HG03354 (cell line): ENCODE measurements around the gene VWA3A.
"Not testable (repeated sequence)": the region's sequence is repeated elsewhere in the genome, so short reads cannot be mapped to it uniquely, and the experiment has no call there.

Experiments
- ATAC-seq: cut with Tn5 transposase; IDR thresholded peaks from one replicate; pipeline ENCODE4 v1.9.1; 2021; ENCODE audit warnings: mild to moderate bottlenecking; ENCODE audit not compliant: unreplicated experiment, poor library complexity, severe bottlenecking

The VWA3A gene

GRCh38 chr16:22128537-22128936 is 36.2 kb downstream of the VWA3A start:
- not testable (repeated sequence) for ATAC-seq

- ATAC-seq = no peak
Observed at GRCh38 chr16:22130528-22130927, 38.2 kb downstream of the VWA3A start.

GRCh38 chr16:22132801-22133200 is 40.5 kb downstream of the VWA3A start:
- no peak for ATAC-seq

DNA sequence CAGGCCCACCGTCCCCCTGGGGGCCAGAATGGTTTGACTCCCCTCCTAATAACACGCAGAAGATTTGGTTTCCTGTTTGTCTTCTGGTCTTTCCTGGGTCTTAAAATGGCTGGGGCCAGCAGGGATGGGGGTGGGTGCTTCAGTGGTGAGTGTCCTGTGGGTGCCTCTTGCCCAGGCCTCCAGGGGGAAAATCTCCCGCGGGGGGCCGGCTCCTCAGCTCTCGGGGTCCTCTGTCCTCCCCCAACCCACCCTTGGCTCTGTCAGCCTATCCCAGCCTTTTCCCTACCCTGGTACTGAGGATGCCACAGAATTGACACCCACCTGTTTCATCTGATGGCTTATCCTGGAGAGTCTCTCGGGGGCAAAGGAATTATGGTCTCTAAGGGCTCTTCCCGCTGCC is 46.1 kb downstream of the VWA3A start:
- no peak for ATAC-seq

DNA sequence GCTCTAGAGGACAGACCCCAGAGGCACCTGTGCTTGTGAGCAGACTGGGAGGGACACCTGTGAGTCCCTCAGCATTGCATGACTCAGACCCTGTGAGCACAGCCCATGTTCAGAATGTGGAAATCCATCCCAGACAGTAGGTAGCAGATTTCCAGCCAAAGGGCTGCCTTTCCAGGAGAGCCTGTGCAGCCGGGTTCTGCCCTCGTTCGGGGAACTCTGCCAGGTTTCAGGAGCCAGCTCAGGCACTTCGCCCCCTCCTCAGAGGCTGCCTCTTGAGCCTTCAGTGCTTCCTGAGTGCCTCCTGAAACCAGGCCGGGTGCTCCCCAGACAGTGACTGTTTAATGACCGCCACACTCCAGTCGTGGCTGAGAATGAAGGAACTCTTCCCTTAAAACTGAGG is 46.7 kb downstream of the VWA3A start:
- no peak for ATAC-seq

- no peak for ATAC-seq
Observed at GRCh38 chr16:22139732-22140131, 47.4 kb downstream of the VWA3A start.

DNA sequence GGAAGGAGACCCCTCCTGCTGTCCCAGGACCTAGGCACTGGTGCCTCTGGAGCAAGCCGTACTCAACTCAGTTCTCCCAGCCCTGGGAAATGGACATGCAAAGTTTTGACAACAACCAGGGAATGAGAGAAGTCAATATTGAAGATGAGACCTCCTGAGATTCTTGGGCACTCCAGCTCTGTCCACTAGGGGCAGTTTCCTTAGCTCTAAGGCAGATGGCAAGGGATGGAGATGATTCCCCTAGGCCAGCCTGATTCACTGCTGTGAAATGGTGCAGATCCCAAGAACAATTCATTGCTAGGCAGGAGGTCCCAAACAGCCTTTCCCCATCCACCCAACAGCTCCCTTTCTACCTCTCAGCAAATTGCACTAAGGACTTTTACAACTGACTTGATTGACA is 49.4 kb downstream of the VWA3A start:
- ATAC-seq = no peak

GRCh38 chr16:22144520-22144919 is 52.2 kb downstream of the VWA3A start:
- no peak for ATAC-seq

DNA sequence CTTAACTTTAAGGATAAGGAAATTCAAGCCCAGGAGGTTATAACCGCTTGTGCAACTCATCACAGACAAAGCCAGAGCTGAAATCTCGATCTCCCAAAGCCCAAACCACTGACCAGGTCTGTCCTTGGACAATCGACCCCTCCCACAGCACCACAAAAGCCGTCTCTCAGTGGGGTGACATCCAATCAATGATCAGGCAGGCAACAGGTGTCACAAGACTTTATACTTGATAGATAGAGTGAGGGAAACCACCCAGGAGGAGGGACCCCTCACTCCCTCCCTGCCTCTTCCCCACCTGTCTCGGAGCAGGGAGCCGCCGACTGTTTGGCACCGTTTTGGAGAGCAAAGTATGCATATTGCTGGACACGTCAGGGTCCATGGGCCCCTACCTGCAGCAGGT is 55.5 kb downstream of the VWA3A start:
- no peak for ATAC-seq

GRCh38 chr16:22151246-22151998 is 59.1 kb downstream of the VWA3A start:
- no peak for ATAC-seq

GRCh38 chr16:22152316-22152715 is 60.0 kb downstream of the VWA3A start:
- ATAC-seq = no peak

DNA sequence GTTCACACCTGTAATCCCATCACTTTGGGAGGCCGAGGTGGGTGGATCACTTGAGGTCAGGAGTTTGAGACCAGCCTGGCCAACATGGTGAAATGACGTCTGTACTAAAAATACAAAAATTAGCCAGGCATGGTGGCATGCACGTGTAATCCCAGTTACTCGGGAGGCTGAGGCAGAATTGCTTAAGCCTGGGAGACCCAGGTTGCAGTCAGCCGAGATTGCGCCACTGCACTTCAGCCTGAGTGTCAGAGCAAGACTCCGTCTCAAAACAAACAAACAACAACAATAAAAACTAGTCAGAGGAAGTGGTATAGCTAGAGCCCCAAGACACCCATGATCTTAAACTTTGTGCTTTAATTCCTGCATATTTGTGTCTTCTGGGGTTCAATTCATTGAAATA is 60.7 kb downstream of the VWA3A start:
- ATAC-seq = not testable (repeated sequence)

- no peak for ATAC-seq
Observed at GRCh38 chr16:22161401-22161800, 69.1 kb downstream of the VWA3A start.

GRCh38 chr16:22161999-22162655 is 69.8 kb downstream of the VWA3A start, which contains the start of gene SDR42E2:
TSS of gene SDR42E2 (plus strand) at chr16:22162506. CDS start at chr16:22165583, 3,077 bp downstream.
- ATAC-seq = no peak

DNA sequence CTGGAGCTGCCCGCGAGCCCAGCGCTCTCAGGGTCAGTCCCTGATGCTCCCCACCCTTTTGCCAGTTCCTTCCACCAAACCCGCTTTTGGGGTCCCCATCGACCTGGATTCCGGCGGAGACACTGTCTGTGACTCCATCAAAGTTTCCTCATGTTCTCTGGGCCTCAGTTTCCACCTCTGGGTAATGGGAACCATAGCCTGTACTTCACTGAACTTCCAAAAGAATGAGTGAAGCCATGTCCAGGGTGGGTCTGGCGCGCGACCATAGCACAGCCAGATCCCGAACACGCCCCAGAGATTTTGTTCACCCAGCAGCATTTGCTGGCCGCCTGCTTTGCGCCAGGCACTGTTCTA is 70.3 kb downstream of the VWA3A start:
- ATAC-seq = no peak

- ATAC-seq = no peak
Observed at GRCh38 chr16:22163806-22164205, 71.5 kb downstream of the VWA3A start.

GRCh38 chr16:22164482-22164881 is 72.1 kb downstream of the VWA3A start:
- ATAC-seq = no peak

DNA sequence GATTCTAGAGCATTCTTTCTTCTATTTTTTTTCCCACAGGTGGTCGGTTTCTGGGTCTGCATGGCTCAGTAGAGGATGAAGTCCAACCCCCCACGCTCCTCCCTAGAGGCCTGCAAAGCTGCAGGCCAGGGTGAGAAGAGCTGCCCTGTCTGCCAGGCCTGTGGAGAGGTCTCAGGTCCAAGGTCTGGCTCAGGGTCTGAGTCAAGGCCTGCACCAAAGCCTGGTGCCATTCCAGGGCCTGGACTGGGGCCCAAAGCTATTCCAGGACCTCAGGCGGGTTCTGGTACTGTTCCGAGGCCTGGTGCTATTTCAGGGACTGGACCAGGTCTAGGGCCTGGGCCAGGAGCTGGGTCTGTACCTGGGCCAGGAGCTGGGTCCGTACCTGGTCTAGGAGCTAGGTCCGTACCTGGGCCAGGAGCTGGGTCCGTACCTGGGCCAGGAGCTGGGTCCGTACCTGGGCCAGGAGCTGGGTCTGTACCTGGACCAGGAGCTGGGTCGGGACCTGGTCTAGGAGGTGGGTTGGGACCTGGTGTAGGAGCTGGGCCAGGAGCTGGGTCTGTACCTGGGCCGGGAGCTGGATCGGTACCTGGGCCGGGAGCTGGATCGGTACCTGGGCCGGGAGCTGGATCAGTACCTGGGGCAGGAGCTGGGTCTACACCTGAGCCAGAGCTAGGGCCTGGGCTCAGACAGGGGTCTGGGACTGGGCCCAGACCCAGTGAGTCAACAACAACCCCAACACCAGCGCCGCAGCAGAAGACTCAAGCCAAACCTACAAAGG is 73.4 kb downstream of the VWA3A start:
- ATAC-seq = no peak

DNA sequence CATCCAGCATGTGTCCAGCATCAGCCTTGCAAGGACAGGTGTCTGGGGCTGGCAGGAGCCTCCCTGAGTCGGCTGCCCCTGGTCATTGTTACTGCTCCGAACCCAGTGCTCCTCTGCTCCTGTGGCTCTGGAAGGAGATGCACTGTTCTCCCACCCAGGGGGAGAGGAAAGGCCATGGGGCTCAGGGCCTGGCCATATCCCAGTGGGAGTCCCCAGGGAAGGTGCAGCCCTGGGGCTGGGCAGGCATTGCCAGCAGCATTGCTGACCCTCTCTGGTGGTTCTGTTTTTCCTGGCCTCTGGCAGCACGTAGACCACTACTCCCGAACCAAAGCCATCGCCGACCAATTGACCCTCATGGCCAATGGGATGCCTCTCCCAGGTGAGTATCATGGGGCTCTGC is 79.6 kb downstream of the VWA3A start:
- ATAC-seq = no peak

DNA sequence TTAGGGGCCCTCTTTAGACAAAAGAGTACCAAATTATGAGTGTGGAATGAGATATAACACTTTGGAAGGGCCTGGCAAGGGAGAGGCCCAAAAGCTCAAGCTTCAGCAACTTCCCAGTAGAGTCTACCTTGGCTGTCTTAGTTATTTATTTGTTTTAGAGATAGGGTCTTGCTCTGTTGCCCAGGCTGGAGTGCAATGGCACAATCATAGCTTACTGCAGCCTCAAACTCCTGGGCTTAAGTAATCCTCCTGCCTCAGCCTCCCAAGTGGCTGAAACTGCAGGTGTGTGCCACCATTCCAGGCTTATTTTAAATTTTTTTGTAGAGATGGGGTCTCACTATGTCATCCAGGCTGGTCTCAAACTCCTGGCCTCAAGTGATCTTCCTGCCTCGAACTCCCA is 80.3 kb downstream of the VWA3A start:
- not testable (repeated sequence) for ATAC-seq

- no peak for ATAC-seq
Observed at GRCh38 chr16:22174642-22175041, 82.3 kb downstream of the VWA3A start.
